MM.1S (cell line): Measurements from ENCODE around the gene MSRB1.

ENCODE experiments used
- CTCF ChIP-seq: fragments of 300-600 bp; sonication (generic); IDR thresholded peaks from 2 replicates; pipeline ENCODE4 v1.5.1; 2016; ENCODE audit warnings: antibody characterized with exemption, low read length, mixed read lengths
- EZH2 ChIP-seq: fragments of 300-600 bp; sonication (generic); optimal IDR thresholded peaks from 2 replicates; pipeline ENCODE3; 2017; ENCODE audit warnings: low read depth, mild to moderate bottlenecking, antibody characterized with exemption, low read length, mixed read lengths

DNA sequence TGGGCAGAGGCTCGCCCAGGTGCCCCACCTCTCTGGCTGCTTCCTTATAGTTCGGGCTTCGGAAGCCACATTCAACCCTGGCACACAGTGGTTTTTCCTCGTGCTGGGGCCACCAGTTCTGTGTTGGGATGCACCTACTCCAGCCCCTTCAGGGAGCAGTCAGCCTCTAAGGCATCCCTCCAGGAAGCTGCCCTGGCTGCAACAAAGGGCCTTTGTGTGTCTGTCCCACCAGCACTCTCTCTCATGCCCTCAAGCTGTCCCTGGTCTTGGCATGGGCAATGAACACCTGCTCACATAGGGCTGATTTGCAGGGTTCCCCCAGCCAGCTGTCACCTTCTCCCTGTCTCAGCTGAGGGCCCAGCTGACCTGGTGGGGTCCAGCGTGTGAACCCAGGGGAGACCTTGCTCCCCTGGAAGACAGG is 39.0 kb upstream of the MSRB1 start:
- no peak for TF ChIP-seq CTCF
- TF ChIP-seq EZH2 = no peak
